ENCODE measurements around the gene TMPRSS9. TPM values are rescaled to one million over a fixed set of nuclear protein-coding genes. Genes with fewer than 3 reads are reported as not detected.

Gene TMPRSS9
- total and polyA plus RNA-seq, 9 donors: 0.05 to 0.51 (median 0.19) TPM; not detected in 1

DNA sequence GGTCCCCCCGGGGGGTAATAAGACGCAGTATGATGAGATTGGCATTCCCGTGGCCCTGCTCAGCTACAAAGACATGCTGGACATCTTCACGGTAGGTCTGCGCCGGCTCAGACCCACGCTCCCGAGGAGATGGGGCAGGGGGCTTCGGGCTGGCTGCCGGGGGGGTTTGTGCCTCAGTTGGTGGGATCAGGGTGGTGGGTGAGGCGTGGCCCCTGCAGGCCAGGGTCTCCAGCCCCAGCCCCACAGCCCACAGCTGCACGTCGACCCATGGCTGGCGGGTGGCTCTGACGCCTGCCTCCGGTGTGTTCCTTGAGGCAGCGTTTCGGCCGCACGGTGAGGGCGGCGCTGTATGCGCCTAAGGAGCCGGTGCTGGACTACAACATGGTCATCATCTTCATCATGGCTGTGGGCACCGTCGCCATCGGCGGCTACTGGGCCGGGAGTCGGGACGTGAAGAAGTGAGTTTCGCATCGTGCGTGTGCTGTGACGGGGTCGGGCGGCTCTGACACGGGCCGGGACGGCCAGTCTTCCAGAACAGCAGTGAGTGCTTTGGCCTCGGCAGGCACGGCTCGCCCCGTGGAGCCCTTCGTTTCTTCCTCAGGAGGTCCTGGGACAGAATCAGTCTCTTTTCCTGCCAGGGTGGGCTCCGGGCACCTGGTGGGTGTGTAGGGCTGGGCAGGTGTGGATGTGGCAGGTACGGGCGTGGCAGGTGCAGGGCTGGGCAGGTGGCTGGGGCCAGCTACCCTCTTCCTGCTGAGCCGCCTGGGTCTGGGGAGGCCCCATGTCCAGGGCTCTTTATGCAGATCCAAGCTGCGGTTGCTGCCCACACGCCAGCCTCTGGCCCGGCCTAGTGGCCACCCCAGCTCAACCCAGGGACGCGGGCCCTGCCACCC is 21.1 kb upstream of the TMPRSS9 start:
- Histone ChIP-seq H3K36me3 (no peaks in the 10 kb centered on the region), H3K9me3 (no peaks in the 10 kb centered on the region)

DNA sequence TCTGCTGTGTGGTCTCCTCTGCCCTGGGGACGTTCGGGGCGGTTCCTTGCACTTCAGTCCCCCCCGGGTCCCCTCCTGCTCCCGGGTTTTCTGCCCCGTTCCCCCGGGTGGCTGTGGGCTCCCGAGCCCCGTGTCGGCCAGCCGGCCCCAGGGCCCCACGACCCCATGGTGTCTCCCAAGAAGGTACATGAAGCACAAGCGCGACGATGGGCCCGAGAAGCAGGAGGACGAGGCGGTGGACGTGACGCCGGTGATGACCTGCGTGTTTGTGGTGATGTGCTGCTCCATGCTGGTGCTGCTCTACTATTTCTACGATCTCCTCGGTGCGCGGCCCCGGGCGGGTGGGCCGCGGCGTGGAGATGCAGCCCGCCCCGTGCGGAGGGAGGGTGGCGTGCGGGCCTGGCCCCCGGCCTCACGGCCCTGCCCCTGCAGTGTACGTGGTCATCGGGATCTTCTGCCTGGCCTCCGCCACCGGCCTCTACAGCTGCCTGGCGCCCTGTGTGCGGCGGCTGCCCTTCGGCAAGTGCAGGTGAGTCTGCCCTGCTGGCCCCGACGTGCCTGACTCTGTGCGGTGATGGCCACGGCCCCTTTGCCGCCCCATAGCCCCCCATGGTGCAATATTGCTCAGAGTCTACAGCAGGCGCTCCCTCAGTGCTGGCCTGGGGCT is 20.3 kb upstream of the TMPRSS9 start:
- TF ChIP-seq POLR2A (IDR thresholded peaks at IDR 0.05) (no peak), CTCF (IDR thresholded peaks at IDR 0.05) (no peak)
- peak in 1 of 5 donors; percentile 16 for DNase-seq
- Histone ChIP-seq H3K9me3 (no peaks in the 10 kb centered on the region), H3K36me3 (no peaks in the 10 kb centered on the region), H3K4me3 (no peak overlapping the region), H3K4me1 (ENCODE audit: insufficient read depth) (peaks cover 4% of the 10 kb centered on the region), H3K27ac (no peak overlapping the region), H3K27me3 (no peaks in the 10 kb centered on the region)
- intact Hi-C loops (cut with DNase I): no loop called here
- 92 to 94% (median 93%) methylated on average over 51 to 52 of the region's 52 CpGs for WGBS, 3 donors

More for the DNA sequence above, 21.1 kb upstream of the TMPRSS9 start:
- 93 to 95% (median 94%) methylated on average over 52 to 54 of the region's 54 CpGs for WGBS, 3 donors
- intact Hi-C loops (cut with DNase I): no loop called here
- no peaks in the 10 kb centered on the region for H3K27me3 ChIP-seq
- peak in 1 of 5 donors; percentile 21 for DNase-seq
- TF ChIP-seq POLR2A (IDR thresholded peaks at IDR 0.05) (no peak), CTCF (IDR thresholded peaks at IDR 0.05) (no peak), EP300 (IDR thresholded peaks at IDR 0.05) (no peak)
- no peak overlapping the region for H3K4me3 ChIP-seq
- H3K27ac ChIP-seq: no peak overlapping the region
- peaks cover 4% of the 10 kb centered on the region for H3K4me1 ChIP-seq (ENCODE audit: insufficient read depth)

- H3K36me3 ChIP-seq: no peaks in the 10 kb centered on the region
- no peak overlapping the region for H3K4me3 ChIP-seq
- no peak overlapping the region for H3K27ac ChIP-seq
- peaks cover 4% of the 10 kb centered on the region for H3K4me1 ChIP-seq (ENCODE audit: insufficient read depth)
- peak in 1 of 5 donors; percentile 12 for DNase-seq
- TF ChIP-seq EP300 (IDR thresholded peaks at IDR 0.05): no peak
- TF ChIP-seq CTCF (IDR thresholded peaks at IDR 0.05): no peak
- TF ChIP-seq POLR2A (IDR thresholded peaks at IDR 0.05): no peak
- intact Hi-C loops (cut with DNase I): no loop called here
- H3K27me3 ChIP-seq: no peaks in the 10 kb centered on the region
- H3K9me3 ChIP-seq: no peaks in the 10 kb centered on the region
- 88 to 93% (median 92%) methylated on average over 36 to 38 of the region's 38 CpGs for WGBS, 3 donors
Measured at GRCh38 chr19:2340496-2341243, 19.4 kb upstream of the TMPRSS9 start.

GRCh38 chr19:2341244-2341751 is 18.8 kb upstream of the TMPRSS9 start:
- 80 to 87% (median 83%) methylated on average over 21 to 24 of the region's 24 CpGs for WGBS, 3 donors
- intact Hi-C loops (cut with DNase I): no loop called here
- no peaks in the 10 kb centered on the region for H3K9me3 ChIP-seq
- no peak overlapping the region for H3K4me3 ChIP-seq
- no peaks in the 10 kb centered on the region for H3K27me3 ChIP-seq
- no peaks in the 10 kb centered on the region for H3K36me3 ChIP-seq
- peaks cover 6% of the 10 kb centered on the region for H3K4me1 ChIP-seq (ENCODE audit: insufficient read depth)
- H3K27ac ChIP-seq: no peak overlapping the region
- TF ChIP-seq POLR2A (IDR thresholded peaks at IDR 0.05) (no peak), EP300 (IDR thresholded peaks at IDR 0.05) (no peak)
- no peak for DNase-seq

Data from ovary (tissue), 9 donors.